GM23338 (cell line): ENCODE results near the gene PRELID3B. TPM values are rescaled to one million over a fixed set of nuclear protein-coding genes. Genes with fewer than 3 reads are reported as not detected.

Experiments used
- ATAC-seq: fragments of 200-7000 bp; cut with Tn5 transposase; 3 replicates; pipeline ENCODE4 v1.9.1; 2020
- DNase-seq: peaks from one replicate; pipeline ENCODE4 v3.0.0-alpha.2; 2015; ENCODE audit warnings: low spot score
- H2AFZ ChIP-seq: fragments of 200-600 bp; sonication (generic); 2 replicates; pipeline ENCODE4 v1.8.0; 2016; ENCODE audit warnings: antibody characterized with exemption, mild to moderate bottlenecking, moderate library complexity
- H3F3A ChIP-seq: fragments of 200-600 bp; sonication (generic); replicated peaks from 2 replicates; pipeline ENCODE4 v1.8.0; 2017; ENCODE audit warnings: antibody characterized with exemption, mixed run types, low read depth
- H3K27ac ChIP-seq: fragments of 200-600 bp; sonication (generic); 2 replicates; pipeline ENCODE4 v1.6.1; 2016; ENCODE audit warnings: low read depth
- H3K27me3 ChIP-seq: fragments of 200-600 bp; sonication (generic); 2 replicates; pipeline ENCODE4 v1.8.0; 2016; ENCODE audit warnings: mild to moderate bottlenecking, mixed run types, moderate library complexity; ENCODE audit not compliant: insufficient read depth
- H3K36me3 ChIP-seq: fragments of 200-600 bp; sonication (generic); 2 replicates; pipeline ENCODE4 v1.8.0; 2016; ENCODE audit warnings: mild to moderate bottlenecking; ENCODE audit not compliant: insufficient read depth
- H3K4me1 ChIP-seq: fragments of 200-600 bp; sonication (generic); 2 replicates; pipeline ENCODE4 v1.8.0; 2016; ENCODE audit warnings: mild to moderate bottlenecking, moderate library complexity; ENCODE audit not compliant: insufficient read depth
- H3K4me2 ChIP-seq: fragments of 200-600 bp; sonication (generic); 2 replicates; pipeline ENCODE4 v1.7.1; 2017; ENCODE audit warnings: mixed run types
- H3K4me3 ChIP-seq: fragments of 200-600 bp; sonication (generic); 2 replicates; pipeline ENCODE4 v1.6.1; 2016; ENCODE audit warnings: mixed run types
- H3K79me2 ChIP-seq: fragments of 200-600 bp; sonication (generic); replicated peaks from 2 replicates; pipeline ENCODE4 v1.8.0; 2017; ENCODE audit warnings: mild to moderate bottlenecking; ENCODE audit not compliant: insufficient read depth
- H3K9me2 ChIP-seq: fragments of 200-600 bp; sonication (generic); 2 replicates; pipeline ENCODE4 v1.8.0; 2017; ENCODE audit not compliant: insufficient read depth
- H4K20me1 ChIP-seq: fragments of 200-600 bp; sonication (generic); replicated peaks from 2 replicates; pipeline ENCODE4 v1.8.0; 2017; ENCODE audit warnings: mild to moderate bottlenecking; ENCODE audit not compliant: insufficient read depth
- H3K27ac Mint-ChIP-seq: 2 replicates; pipeline ENCODE4 v1.8.0; 2020; ENCODE audit warnings: inconsistent platforms, mild to moderate bottlenecking, moderate library complexity, mixed read lengths
- H3K27me3 Mint-ChIP-seq: 3 replicates; pipeline ENCODE4 v1.8.0; 2022; ENCODE audit warnings: low read depth, mild to moderate bottlenecking, moderate library complexity, mixed read lengths, inconsistent platforms; ENCODE audit not compliant: insufficient read depth, poor library complexity
- H3K36me3 Mint-ChIP-seq: 3 replicates; pipeline ENCODE4 v1.8.0; 2021; ENCODE audit warnings: low read depth, mild to moderate bottlenecking, inconsistent platforms, moderate library complexity, mixed read lengths
- H3K4me1 Mint-ChIP-seq: 3 replicates; pipeline ENCODE4 v1.8.0; 2020; ENCODE audit warnings: mild to moderate bottlenecking, inconsistent platforms, mixed read lengths
- H3K4me3 Mint-ChIP-seq: 3 replicates; pipeline ENCODE4 v1.8.0; 2021; ENCODE audit warnings: moderate library complexity, mild to moderate bottlenecking, inconsistent platforms, mixed read lengths
- H3K9me3 Mint-ChIP-seq: 3 replicates; pipeline ENCODE4 v1.8.0; 2020; ENCODE audit warnings: moderate library complexity, mild to moderate bottlenecking, inconsistent platforms, mixed read lengths
- CREB1 ChIP-seq: fragments of 250-450 bp; sonication (Bioruptor Pico); IDR thresholded peaks from 2 replicates; pipeline ENCODE4 v1.5.0; 2020; ENCODE audit warnings: low read depth, mild to moderate bottlenecking, moderate library complexity
- CTCF ChIP-seq, 2 experiments: fragments of 200-600 bp in 1 of 2; sonication (generic) in 1 of 2; conservative IDR thresholded peaks; 2 replicates each; pipeline versions ENCODE4 v1.5.1 to v1.6.1; 2016 to 2017; ENCODE audit warnings: antibody characterized with exemption in 2 of 2, low read depth in 2 of 2, mild to moderate bottlenecking in 2 of 2, moderate library complexity in 1 of 2
- ETS1 ChIP-seq: IDR thresholded peaks from 2 replicates; pipeline ENCODE4 v1.6.1; 2016; ENCODE audit warnings: antibody characterized with exemption
- EZH2 ChIP-seq: fragments of 200-600 bp; sonication (generic); IDR thresholded peaks from one replicate; pipeline ENCODE4 v1.8.0; 2017; ENCODE audit warnings: antibody characterized with exemption, mild to moderate bottlenecking, low read depth; ENCODE audit not compliant: unreplicated experiment
- EZH2phosphoT487 ChIP-seq: fragments of 200-600 bp; sonication (generic); IDR thresholded peaks from one replicate; pipeline ENCODE4 v1.8.1; 2018; ENCODE audit warnings: antibody characterized with exemption; ENCODE audit not compliant: unreplicated experiment
- JUNB ChIP-seq: IDR thresholded peaks from one replicate; pipeline ENCODE4 v1.6.1; 2016; ENCODE audit warnings: antibody characterized with exemption; ENCODE audit not compliant: unreplicated experiment
- POLR2AphosphoS5 ChIP-seq: IDR thresholded peaks from 2 replicates; pipeline ENCODE4 v1.6.1; 2016; ENCODE audit warnings: antibody characterized with exemption, low read depth
- REST ChIP-seq: IDR thresholded peaks from one replicate; pipeline ENCODE4 v1.6.1; 2018; ENCODE audit warnings: antibody characterized with exemption; ENCODE audit not compliant: unreplicated experiment
- STAT1 ChIP-seq: IDR thresholded peaks from one replicate; pipeline ENCODE4 v1.6.1; 2016; ENCODE audit warnings: antibody characterized with exemption; ENCODE audit not compliant: unreplicated experiment
- ZNF114 ChIP-seq: fragments of 250-450 bp; sonication (Bioruptor Pico); IDR thresholded peaks from 2 replicates; pipeline ENCODE4 v1.5.0; 2020; ENCODE audit warnings: mild to moderate bottlenecking, moderate library complexity
- ZNF331 ChIP-seq: fragments of 250-450 bp; sonication (Bioruptor Pico); IDR thresholded peaks from 2 replicates; pipeline ENCODE4 v1.5.0; 2020; ENCODE audit warnings: low read depth, mild to moderate bottlenecking, moderate library complexity
- polyA plus RNA-seq: library from polyadenylated mRNA; unstranded; fragments of >200 nt; fragmentation: Nextera tagmentation; extraction: Ambion mirVana; gene quantifications from 2 replicates; pipeline ENCODE4 v1.2.1, GENCODE V29; 2016
- total RNA-seq: library from RNA; depleted of rRNA; stranded (reverse); fragments of >200 nt; shearing (Covaris generic); gene quantifications from 2 replicates; pipeline ENCODE4 v1.2.3, GENCODE V29; 2014

PRELID3B gene
- total and polyA plus RNA-seq, 2 experiments from 2014 or later = 42.7 to 43.6 TPM

- ATAC-seq (no peak), DNase-seq (no peak)
- Histone ChIP-seq H3K27ac (no peak overlapping the region), H2AFZ (no peak overlapping the region), H3K36me3 (no peaks in the 10 kb centered on the region), H3K79me2 (no peaks in the 10 kb centered on the region), H3K9me2 (no peaks in the 10 kb centered on the region), H4K20me1 (0 out of 2 replicates have a peak, but pooled peaks cover 5% of the 10 kb centered on the region), H3F3A (peaks cover 4% of the 10 kb centered on the region; the same call in 1 of the 2 replicates), H3K4me3 (no peak overlapping the region), H3K4me2 (no peak overlapping the region), H3K27me3 (no peaks in the 10 kb centered on the region), H3K4me1 (no peaks in the 10 kb centered on the region)
- H3K4me1 Mint-ChIP-seq = peaks cover 13% of the 10 kb centered on the region
- no peak overlapping the region for H3K27ac Mint-ChIP-seq
- H3K27me3 Mint-ChIP-seq = peaks cover 18% of the 10 kb centered on the region
- H3K9me3 Mint-ChIP-seq = no peaks in the 10 kb centered on the region
- H3K4me3 Mint-ChIP-seq = no peak overlapping the region; the same call in 2 of the 3 replicates
- peaks cover 13% of the 10 kb centered on the region for H3K36me3 Mint-ChIP-seq
- no peak for TF ChIP-seq EZH2phosphoT487
- no peak for TF ChIP-seq EZH2
Observed at GRCh38 chr20:59001449-59002171, 41.0 kb downstream of the PRELID3B start.

GRCh38 chr20:59001068-59001448 is 41.5 kb downstream of the PRELID3B start:
- Histone ChIP-seq H3K79me2 (no peaks in the 10 kb centered on the region), H3K27ac (no peak overlapping the region), H4K20me1 (0 out of 2 replicates have a peak, but pooled peaks cover 5% of the 10 kb centered on the region), H3K4me3 (no peak overlapping the region), H3K9me2 (no peaks in the 10 kb centered on the region), H2AFZ (no peak overlapping the region), H3K4me2 (no peak overlapping the region), H3K36me3 (0 out of 2 replicates have a peak, but pooled peaks cover under 1% of the 10 kb centered on the region), H3K4me1 (no peaks in the 10 kb centered on the region), H3F3A (peaks cover 4% of the 10 kb centered on the region; the same call in 1 of the 2 replicates), H3K27me3 (no peaks in the 10 kb centered on the region)
- DNase-seq (no peak), ATAC-seq (no peak)
- H3K36me3 Mint-ChIP-seq = peaks cover 16% of the 10 kb centered on the region
- TF ChIP-seq ZNF114 = no peak
- TF ChIP-seq ETS1 = no peak
- no peak for TF ChIP-seq POLR2AphosphoS5
- no peak for TF ChIP-seq STAT1
- no peak for TF ChIP-seq CREB1 (CRISPR knock-in tag)
- no peak for TF ChIP-seq JUNB
- TF ChIP-seq EZH2phosphoT487 = no peak
- no peak for TF ChIP-seq ZNF331 (CRISPR knock-in tag)
- no peak for TF ChIP-seq REST
- TF ChIP-seq CTCF (conservative IDR thresholded peaks at IDR 0.05; ENCODE audit: low read depth in 2 of 2) = no peak
- peaks cover 18% of the 10 kb centered on the region for H3K27me3 Mint-ChIP-seq
- no peak overlapping the region for H3K4me3 Mint-ChIP-seq
- H3K4me1 Mint-ChIP-seq = peaks cover 13% of the 10 kb centered on the region
- no peak overlapping the region for H3K27ac Mint-ChIP-seq
- H3K9me3 Mint-ChIP-seq = no peaks in the 10 kb centered on the region
